Mammary epithelial cell (primary cell): Measurements from ENCODE around the gene YBX1.

ENCODE experiments used
- CTCF ChIP-seq, 2 donors: IDR thresholded peaks in 1 of 2; conservative IDR thresholded peaks in 1 of 2; 2 replicates each; pipeline ENCODE4 v1.5.1; 2011 to 2012; ENCODE audit warnings: inconsistent platforms in 2 of 2, low read length in 2 of 2, mild to moderate bottlenecking in 2 of 2, control low read depth in 1 of 2, low read depth in 1 of 2; ENCODE audit not compliant: insufficient read depth in 1 of 2; ENCODE audit errors: extremely low read depth in 1 of 2
- EZH2 ChIP-seq: IDR thresholded peaks from 2 replicates; pipeline ENCODE4 v1.6.1; 2012; ENCODE audit warnings: low read length, inconsistent platforms, borderline replicate concordance

DNA sequence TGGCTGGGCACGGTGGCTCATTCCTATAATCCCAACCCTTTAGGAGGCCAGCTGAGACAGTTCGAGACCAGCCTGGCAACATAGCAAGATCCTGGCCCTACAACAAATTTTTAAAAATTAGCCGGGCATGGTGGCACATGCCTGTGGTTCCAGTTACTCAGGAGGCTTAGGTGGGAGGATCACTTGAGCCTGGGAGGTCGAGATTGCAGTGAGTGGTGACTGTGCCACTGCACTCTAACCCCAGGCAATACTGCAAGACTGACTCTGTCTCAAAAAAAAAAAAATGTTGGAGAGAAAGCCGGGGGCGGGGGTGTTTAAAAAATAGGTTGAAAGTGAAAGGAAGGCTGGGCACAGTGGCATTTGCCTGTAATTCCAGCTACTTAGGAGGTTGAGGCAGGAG lies 41.3 kb downstream of the YBX1 start:
- no peak for TF ChIP-seq CTCF (conservative IDR thresholded peaks at IDR 0.05 in 1 of 2, IDR thresholded peaks at IDR 0.05 in 1 of 2; ENCODE audit: extremely low read depth in 1 of 2, insufficient read depth in 1 of 2, low read depth in 1 of 2, low read length in 2 of 2)
- TF ChIP-seq EZH2, result no peak
